ENCODE measurements around the gene RASIP1. TPM values are rescaled to one million over a fixed set of nuclear protein-coding genes. Genes with fewer than 3 reads are reported as not detected.

RASIP1 gene
- total and polyA plus RNA-seq, 2 donors (not counting 1 experiment from before 2014, with no cell fraction given): 0.20 TPM; not detected in 1

- Histone ChIP-seq H2AFZ (ENCODE audit: insufficient read depth, low read depth, low read length, poor library complexity, severe bottlenecking) (no peak overlapping the region), H3K36me3 (replicated peaks in 1 of 2; ENCODE audit: control extremely low read depth in 1 of 2, control insufficient read depth in 1 of 2, extremely low read depth in 1 of 2, insufficient read depth in 2 of 2, low read length in 1 of 2) (no peaks in the 10 kb centered on the region), H3K9me3 (ENCODE audit: control extremely low read depth in 1 of 3, control insufficient read depth in 2 of 3, insufficient read depth in 1 of 3, low read length in 2 of 3) (peaks cover 0 to 43% (median 0%) of the 10 kb centered on the region in 3 donors), H3K4me1 (ENCODE audit: control insufficient read depth in 2 of 2, insufficient read depth in 2 of 2, low read length in 2 of 2) (peaks cover 16 to 25% of the 10 kb centered on the region in 2 donors), H3K27ac (ENCODE audit: low read length in 2 of 2) (no peak overlapping the region), H3K79me2 (ENCODE audit: control insufficient read depth, insufficient read depth, low read length) (no peaks in the 10 kb centered on the region), H3K4me3 (ENCODE audit: control extremely low read depth in 1 of 5, extremely low read depth in 1 of 5, insufficient read depth in 1 of 5, low read depth in 2 of 5, low read length in 4 of 5) (no peak overlapping the region), H3K9ac (ENCODE audit: low read length) (no peak overlapping the region), H4K20me1 (ENCODE audit: control insufficient read depth, insufficient read depth, low read length, poor library complexity, severe bottlenecking) (no peaks in the 10 kb centered on the region), H3K4me2 (replicated peaks; ENCODE audit: low read depth, low read length, poor library complexity, severe bottlenecking) (no peak overlapping the region), H3K27me3 (replicated peaks in 1 of 4; ENCODE audit: control extremely low read depth in 1 of 4, control insufficient read depth in 3 of 4, insufficient read depth in 4 of 4, low read length in 3 of 4) (peaks cover 0 to 56% (median 21%) of the 10 kb centered on the region in 4 experiments)
- POLR2A ChIA-PET: no interaction called here
- Mint-ChIP-seq H3K27ac (no peak overlapping the region), H3K9me3 (ENCODE audit: insufficient read depth) (no peaks in the 10 kb centered on the region), H3K4me3 (no peak overlapping the region), H3K27me3 (peaks cover 30% of the 10 kb centered on the region), H3K4me1 (peaks cover 15% of the 10 kb centered on the region)
- peak; percentile 68 for DNase-seq
- peak; percentile 66 for ATAC-seq (ENCODE audit: low read depth)
- WGBS (ENCODE audit: insufficient coverage): 36% methylated on average over 29 of the region's 33 CpGs
- TF ChIP-seq CTCF (IDR thresholded peaks at IDR 0.05) (no peak), EZH2 (IDR thresholded peaks at IDR 0.05; ENCODE audit: borderline replicate concordance, insufficient read depth, low read depth, low read length, poor library complexity, severe bottlenecking) (no peak)
- intact Hi-C loops (cut with micrococcal nuclease): loop anchor here (1.0 kb wide), 1 partner anchor 31 kb away; no protein-coding TSS in a partner anchor
- CTCF ChIA-PET: no interaction called here
These were observed 5.0 kb upstream of the RASIP1 start for GRCh38 chr19:48745208-48745995.

GRCh38 chr19:48742096-48742495 is 1.7 kb upstream of the RASIP1 start:
- Histone ChIP-seq H3K36me3 (replicated peaks in 1 of 2; ENCODE audit: control extremely low read depth in 1 of 2, control insufficient read depth in 1 of 2, extremely low read depth in 1 of 2, insufficient read depth in 2 of 2, low read length in 1 of 2) (no peaks in the 10 kb centered on the region), H3K4me3 (ENCODE audit: control extremely low read depth in 1 of 5, extremely low read depth in 1 of 5, insufficient read depth in 1 of 5, low read depth in 2 of 5, low read length in 4 of 5) (no peak overlapping the region), H3K9ac (ENCODE audit: low read length) (no peak overlapping the region), H3K79me2 (ENCODE audit: control insufficient read depth, insufficient read depth, low read length) (no peaks in the 10 kb centered on the region), H3K4me1 (ENCODE audit: control insufficient read depth in 2 of 2, insufficient read depth in 2 of 2, low read length in 2 of 2) (peaks cover 28 to 36% of the 10 kb centered on the region in 2 donors), H2AFZ (ENCODE audit: insufficient read depth, low read depth, low read length, poor library complexity, severe bottlenecking) (no peak overlapping the region), H3K4me2 (replicated peaks; ENCODE audit: low read depth, low read length, poor library complexity, severe bottlenecking) (no peak overlapping the region), H3K27ac (ENCODE audit: low read length in 2 of 2) (no peak overlapping the region), H3K9me3 (ENCODE audit: control extremely low read depth in 1 of 3, control insufficient read depth in 2 of 3, insufficient read depth in 1 of 3, low read length in 2 of 3) (peaks cover 0 to 45% (median 0%) of the 10 kb centered on the region in 3 donors), H4K20me1 (ENCODE audit: control insufficient read depth, insufficient read depth, low read length, poor library complexity, severe bottlenecking) (no peaks in the 10 kb centered on the region), H3K27me3 (replicated peaks in 1 of 4; ENCODE audit: control extremely low read depth in 1 of 4, control insufficient read depth in 3 of 4, insufficient read depth in 4 of 4, low read length in 3 of 4) (peaks cover 0 to 47% (median 24%) of the 10 kb centered on the region in 4 experiments)
- H3K9me3 Mint-ChIP-seq (ENCODE audit: insufficient read depth): no peaks in the 10 kb centered on the region
- ChIA-PET CTCF (interaction anchor here (0.9 kb wide), 1 partner anchor 38 kb away, joined by 3 read pairs; no protein-coding TSS in a partner anchor), POLR2A (no interaction called here)
- WGBS (ENCODE audit: insufficient coverage): 100% methylated on average over 3 of the region's 11 CpGs
- H3K4me3 Mint-ChIP-seq: no peak overlapping the region
- no peak overlapping the region for H3K27ac Mint-ChIP-seq
- intact Hi-C loops (cut with micrococcal nuclease): no loop called here
- ATAC-seq (ENCODE audit: low read depth) (no peak), DNase-seq (no peak)
- TF ChIP-seq CTCF (IDR thresholded peaks at IDR 0.05) (no peak), EZH2 (IDR thresholded peaks at IDR 0.05; ENCODE audit: borderline replicate concordance, insufficient read depth, low read depth, low read length, poor library complexity, severe bottlenecking) (no peak)
- peaks cover 21% of the 10 kb centered on the region for H3K4me1 Mint-ChIP-seq
- H3K27me3 Mint-ChIP-seq: peaks cover 28% of the 10 kb centered on the region
